Transverse colon (tissue), 4 donors: ENCODE results near the gene KRTAP10-5.

Experiments
- EP300 ChIP-seq: sonication (generic); formaldehyde crosslinking; IDR thresholded peaks from one replicate; pipeline ENCODE4 v1.6.1; 2017; ENCODE audit warnings: antibody characterized with exemption, low read depth
- POLR2A ChIP-seq: fragments of 450-650 bp; IDR thresholded peaks from one replicate; pipeline ENCODE4 v1.6.1; 2016; ENCODE audit warnings: antibody characterized with exemption, mild to moderate bottlenecking, moderate library complexity
- POLR2AphosphoS5 ChIP-seq, 3 donors: sonication (generic); formaldehyde crosslinking; IDR thresholded peaks; one replicate each; pipeline ENCODE4 v1.6.1; 2016; ENCODE audit warnings: antibody characterized with exemption in 3 of 3
- TF ChIP-seq, protein P1 (sequence below), 5 experiments: fragments of 200-600 bp in 3 of 5; fragments of 450-650 bp in 2 of 5; sonication (generic) in 3 of 5; IDR thresholded peaks; 1 replicate in 2 of 5; 2 replicates in 3 of 5; pipeline ENCODE4 v1.5.1; 2016 to 2017; ENCODE audit warnings: antibody characterized with exemption in 5 of 5, inconsistent platforms in 3 of 5, mild to moderate bottlenecking in 2 of 5, moderate library complexity in 1 of 5

DNA sequence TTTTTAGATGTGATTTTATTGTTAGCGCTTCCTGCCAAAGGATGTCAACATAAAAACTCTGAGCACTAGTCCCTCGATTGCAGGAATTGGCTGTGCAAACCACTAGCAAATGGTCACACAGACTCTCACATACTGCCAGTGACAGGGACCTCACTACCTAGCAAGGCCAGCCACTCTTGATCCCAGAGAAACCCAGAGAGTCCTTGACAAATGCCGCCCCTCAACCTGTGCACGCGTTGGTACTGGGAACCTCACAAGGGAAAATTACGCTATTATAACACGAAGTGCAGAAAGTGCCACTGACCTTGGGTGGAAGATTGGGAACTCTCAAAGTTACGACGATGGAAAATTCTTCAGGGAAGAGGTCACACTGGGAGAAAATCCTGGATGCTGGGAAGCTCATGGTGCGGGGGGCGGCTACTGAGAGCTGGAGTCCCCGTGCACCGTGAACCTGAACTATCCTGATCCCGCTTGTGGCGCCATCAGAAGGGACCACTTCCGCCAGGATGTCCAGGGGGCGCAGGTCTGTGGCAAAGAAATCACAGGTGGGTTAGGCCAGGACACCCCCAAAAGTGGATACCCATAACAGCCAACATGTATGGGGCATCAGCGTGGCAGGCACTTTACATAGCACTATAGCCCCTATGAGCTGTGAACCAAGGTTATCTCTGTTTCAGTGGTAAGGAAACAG, 12.8 kb downstream of the KRTAP10-5 start:
- no peak for TF ChIP-seq POLR2AphosphoS5 (IDR thresholded peaks at IDR 0.05)
- TF ChIP-seq, protein P1, sequence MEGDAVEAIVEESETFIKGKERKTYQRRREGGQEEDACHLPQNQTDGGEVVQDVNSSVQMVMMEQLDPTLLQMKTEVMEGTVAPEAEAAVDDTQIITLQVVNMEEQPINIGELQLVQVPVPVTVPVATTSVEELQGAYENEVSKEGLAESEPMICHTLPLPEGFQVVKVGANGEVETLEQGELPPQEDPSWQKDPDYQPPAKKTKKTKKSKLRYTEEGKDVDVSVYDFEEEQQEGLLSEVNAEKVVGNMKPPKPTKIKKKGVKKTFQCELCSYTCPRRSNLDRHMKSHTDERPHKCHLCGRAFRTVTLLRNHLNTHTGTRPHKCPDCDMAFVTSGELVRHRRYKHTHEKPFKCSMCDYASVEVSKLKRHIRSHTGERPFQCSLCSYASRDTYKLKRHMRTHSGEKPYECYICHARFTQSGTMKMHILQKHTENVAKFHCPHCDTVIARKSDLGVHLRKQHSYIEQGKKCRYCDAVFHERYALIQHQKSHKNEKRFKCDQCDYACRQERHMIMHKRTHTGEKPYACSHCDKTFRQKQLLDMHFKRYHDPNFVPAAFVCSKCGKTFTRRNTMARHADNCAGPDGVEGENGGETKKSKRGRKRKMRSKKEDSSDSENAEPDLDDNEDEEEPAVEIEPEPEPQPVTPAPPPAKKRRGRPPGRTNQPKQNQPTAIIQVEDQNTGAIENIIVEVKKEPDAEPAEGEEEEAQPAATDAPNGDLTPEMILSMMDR (IDR thresholded peaks at IDR 0.05) = no peak
- no peak for TF ChIP-seq POLR2A
- TF ChIP-seq EP300 = no peak
